SK-N-SH (cell line): ENCODE results near the gene TUNAR.

Experiments
- CTCF ChIP-seq: fragments of 200-600 bp; sonication (generic); IDR thresholded peaks from 2 replicates; pipeline ENCODE4 v1.6.1; 2017; ENCODE audit warnings: antibody characterized with exemption, mild to moderate bottlenecking, moderate library complexity
- EP300 ChIP-seq, 2 experiments: IDR thresholded peaks; 2 replicates each; pipeline versions ENCODE4 v1.4.0 to v1.6.1; 2012; ENCODE audit warnings: borderline replicate concordance in 1 of 2, low read depth in 1 of 2, low read length in 1 of 2
- FOXM1 ChIP-seq: IDR thresholded peaks from 2 replicates; pipeline ENCODE4 v1.4.0; 2012; ENCODE audit warnings: low read depth, mild to moderate bottlenecking
- JUND ChIP-seq: IDR thresholded peaks from 2 replicates; pipeline ENCODE4 v1.4.0; 2012
- NFIC ChIP-seq: IDR thresholded peaks from 2 replicates; pipeline ENCODE4 v1.4.0; 2012; ENCODE audit warnings: borderline replicate concordance
- POLR2AphosphoS5 ChIP-seq: IDR thresholded peaks from 2 replicates; pipeline ENCODE4 v1.6.1; 2012; ENCODE audit warnings: low read depth, low read length
- RCOR1 ChIP-seq: fragments of 150-350 bp; IDR thresholded peaks from 2 replicates; pipeline ENCODE4 v1.6.1; 2017; ENCODE audit warnings: antibody characterized with exemption, low read length
- TAF1 ChIP-seq: IDR thresholded peaks from 2 replicates; pipeline ENCODE4 v1.6.1; 2012; ENCODE audit warnings: low read depth, mild to moderate bottlenecking, low read length, moderate library complexity, borderline replicate concordance
- TCF12 ChIP-seq: IDR thresholded peaks from 2 replicates; pipeline ENCODE4 v1.4.0; 2012
- YY1 ChIP-seq: IDR thresholded peaks from 2 replicates; pipeline ENCODE4 v1.4.0; 2012; ENCODE audit warnings: low read depth, mild to moderate bottlenecking
- TF ChIP-seq, protein P1 (sequence below): IDR thresholded peaks from 2 replicates; pipeline ENCODE4 v1.6.1; 2012; ENCODE audit warnings: mild to moderate bottlenecking, low read depth, low read length, moderate library complexity

DNA sequence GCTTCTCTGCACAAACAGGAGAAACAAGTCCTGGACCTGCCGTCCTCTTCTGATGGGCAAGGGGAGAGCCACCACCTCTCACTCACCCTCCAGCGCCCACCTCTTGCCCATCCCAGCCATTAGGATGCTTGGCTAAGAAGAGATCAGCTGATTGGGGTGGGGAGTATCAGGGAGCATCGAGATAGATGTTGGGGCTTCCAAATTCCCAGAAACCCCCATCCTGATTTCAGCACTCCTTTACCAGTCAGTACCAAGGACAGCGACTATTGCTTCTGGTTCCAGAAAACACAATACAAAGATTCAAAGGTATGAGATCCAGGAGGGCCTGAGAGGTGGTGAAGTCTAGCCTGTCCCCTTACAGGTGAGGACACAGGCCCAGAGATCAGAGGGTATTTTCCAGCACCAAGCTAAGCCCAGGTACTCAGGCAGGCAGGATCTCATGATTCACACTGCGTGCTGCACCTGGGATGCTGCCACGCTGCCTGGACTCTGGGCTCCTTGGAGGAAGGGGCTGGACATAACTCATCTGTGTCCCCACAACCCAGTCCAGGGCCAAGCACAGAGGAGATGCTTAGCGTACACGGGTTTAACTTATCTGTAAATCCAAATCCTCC is 76.6 kb downstream of the TUNAR start:
- TF ChIP-seq CTCF (no peak), YY1 (no peak), POLR2AphosphoS5 (no peak), RCOR1 (no peak), NFIC (no peak), EP300 (IDR thresholded peaks at IDR 0.05; ENCODE audit: borderline replicate concordance in 1 of 2, low read depth in 1 of 2, low read length in 1 of 2) (no peak), FOXM1 (no peak), TCF12 (no peak), JUND (no peak), TAF1 (no peak)
- TF ChIP-seq, protein P1, sequence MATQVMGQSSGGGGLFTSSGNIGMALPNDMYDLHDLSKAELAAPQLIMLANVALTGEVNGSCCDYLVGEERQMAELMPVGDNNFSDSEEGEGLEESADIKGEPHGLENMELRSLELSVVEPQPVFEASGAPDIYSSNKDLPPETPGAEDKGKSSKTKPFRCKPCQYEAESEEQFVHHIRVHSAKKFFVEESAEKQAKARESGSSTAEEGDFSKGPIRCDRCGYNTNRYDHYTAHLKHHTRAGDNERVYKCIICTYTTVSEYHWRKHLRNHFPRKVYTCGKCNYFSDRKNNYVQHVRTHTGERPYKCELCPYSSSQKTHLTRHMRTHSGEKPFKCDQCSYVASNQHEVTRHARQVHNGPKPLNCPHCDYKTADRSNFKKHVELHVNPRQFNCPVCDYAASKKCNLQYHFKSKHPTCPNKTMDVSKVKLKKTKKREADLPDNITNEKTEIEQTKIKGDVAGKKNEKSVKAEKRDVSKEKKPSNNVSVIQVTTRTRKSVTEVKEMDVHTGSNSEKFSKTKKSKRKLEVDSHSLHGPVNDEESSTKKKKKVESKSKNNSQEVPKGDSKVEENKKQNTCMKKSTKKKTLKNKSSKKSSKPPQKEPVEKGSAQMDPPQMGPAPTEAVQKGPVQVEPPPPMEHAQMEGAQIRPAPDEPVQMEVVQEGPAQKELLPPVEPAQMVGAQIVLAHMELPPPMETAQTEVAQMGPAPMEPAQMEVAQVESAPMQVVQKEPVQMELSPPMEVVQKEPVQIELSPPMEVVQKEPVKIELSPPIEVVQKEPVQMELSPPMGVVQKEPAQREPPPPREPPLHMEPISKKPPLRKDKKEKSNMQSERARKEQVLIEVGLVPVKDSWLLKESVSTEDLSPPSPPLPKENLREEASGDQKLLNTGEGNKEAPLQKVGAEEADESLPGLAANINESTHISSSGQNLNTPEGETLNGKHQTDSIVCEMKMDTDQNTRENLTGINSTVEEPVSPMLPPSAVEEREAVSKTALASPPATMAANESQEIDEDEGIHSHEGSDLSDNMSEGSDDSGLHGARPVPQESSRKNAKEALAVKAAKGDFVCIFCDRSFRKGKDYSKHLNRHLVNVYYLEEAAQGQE, result peak; percentile 92
